Mucosa of stomach (tissue), 1 donor: ENCODE measurements around the gene MGST3.
"Not testable (repeated sequence)": the region's sequence is repeated elsewhere in the genome, so short reads cannot be mapped to it uniquely, and the experiment has no call there.

Source experiments
- H3K27me3 ChIP-seq: one replicate; pipeline ENCODE4 v1.7.0; 2013; ENCODE audit warnings: mild to moderate bottlenecking, low read length; ENCODE audit not compliant: control insufficient read depth, insufficient read depth
- H3K36me3 ChIP-seq: one replicate; pipeline ENCODE4 v1.7.0; 2013; ENCODE audit warnings: low read length; ENCODE audit not compliant: control insufficient read depth, insufficient read depth
- H3K4me1 ChIP-seq: one replicate; pipeline ENCODE4 v1.7.0; 2013; ENCODE audit warnings: mild to moderate bottlenecking, low read length; ENCODE audit not compliant: control insufficient read depth, insufficient read depth
- H3K4me3 ChIP-seq: one replicate; pipeline ENCODE4 v1.7.0; 2013; ENCODE audit warnings: low read length
- H3K9ac ChIP-seq: one replicate; pipeline ENCODE4 v1.7.0; 2013; ENCODE audit warnings: mild to moderate bottlenecking, low read length, moderate library complexity
- H3K9me3 ChIP-seq: one replicate; pipeline ENCODE4 v1.7.0; 2013; ENCODE audit warnings: mild to moderate bottlenecking, low read length, moderate library complexity; ENCODE audit not compliant: control insufficient read depth
- donor health status: Pancreatic carcinoma.

MGST3 gene

DNA sequence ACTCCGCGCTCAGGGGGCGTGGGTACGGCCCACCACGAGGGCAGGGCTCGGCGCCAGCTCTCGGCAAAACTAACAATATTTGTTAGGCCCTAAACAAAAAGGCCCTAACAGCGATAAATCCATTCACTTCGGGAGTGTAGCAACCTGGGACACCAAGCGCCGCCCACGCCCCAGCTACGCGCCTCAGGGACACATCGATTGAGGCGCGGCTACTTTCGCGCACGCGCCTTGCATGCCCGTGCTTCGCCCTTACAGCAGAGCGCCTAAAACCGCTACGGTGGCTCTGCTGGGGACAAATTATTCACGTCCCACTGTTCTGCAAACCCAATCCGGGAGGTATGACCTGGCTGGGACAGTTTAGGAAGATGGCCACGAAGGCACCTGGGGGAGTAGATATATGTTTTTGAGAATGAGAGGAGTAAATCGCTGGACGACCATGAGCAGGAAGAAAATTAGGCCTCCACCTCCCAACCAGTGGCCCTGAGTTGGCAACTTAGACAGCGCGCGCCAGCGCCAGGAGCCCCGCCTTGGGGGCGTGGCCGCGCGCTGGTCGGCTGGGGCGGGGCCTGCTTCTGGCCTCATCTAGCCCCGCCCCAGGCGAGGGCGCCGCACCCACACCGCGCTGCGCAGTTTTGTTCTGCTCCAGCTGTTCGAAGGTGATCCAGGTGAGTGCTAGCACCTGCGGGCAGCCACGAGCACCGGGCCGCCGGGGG lies at the start of gene MGST3:
TSS of gene MGST3 (plus strand) at position 606 of the 713 bp plus-strand sequence. CDS start 18,614 bp downstream, outside the sequence.
- H3K27me3 ChIP-seq: no peaks in the 10 kb centered on the region
- no peaks in the 10 kb centered on the region for H3K9me3 ChIP-seq
- H3K4me1 ChIP-seq: peaks cover 12% of the 10 kb centered on the region
- peak within 1 kb of the TSS; percentile 84 for H3K9ac ChIP-seq
- no peaks in the 10 kb centered on the region for H3K36me3 ChIP-seq
- H3K4me3 ChIP-seq: peak within 1 kb of the TSS; percentile 97

DNA sequence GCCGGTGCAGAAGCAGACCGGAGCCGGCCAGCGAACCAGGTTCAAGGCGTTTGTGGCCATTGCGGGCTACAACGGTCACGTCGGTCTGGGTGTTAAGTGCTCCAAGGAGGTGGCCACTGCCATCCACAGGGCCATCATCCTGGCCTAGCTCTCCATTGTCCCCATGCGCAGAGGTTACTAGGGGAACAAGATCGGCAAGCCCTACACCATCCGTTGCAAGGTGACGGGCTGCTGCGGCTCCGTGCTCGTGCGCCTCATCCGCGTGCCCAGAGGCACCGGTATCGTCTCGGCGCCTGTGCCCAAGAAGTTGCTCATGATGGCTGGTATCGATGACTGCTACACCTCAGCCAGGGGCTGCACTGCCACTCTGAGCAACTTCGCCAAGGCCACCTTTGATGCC lies 49.1 kb upstream of the MGST3 start:
- Histone ChIP-seq H3K36me3 (no peaks in the 10 kb centered on the region), H3K27me3 (no peaks in the 10 kb centered on the region), H3K9ac (no peak overlapping the region), H3K9me3 (no peaks in the 10 kb centered on the region), H3K4me3 (no peak overlapping the region), H3K4me1 (no peaks in the 10 kb centered on the region)

DNA sequence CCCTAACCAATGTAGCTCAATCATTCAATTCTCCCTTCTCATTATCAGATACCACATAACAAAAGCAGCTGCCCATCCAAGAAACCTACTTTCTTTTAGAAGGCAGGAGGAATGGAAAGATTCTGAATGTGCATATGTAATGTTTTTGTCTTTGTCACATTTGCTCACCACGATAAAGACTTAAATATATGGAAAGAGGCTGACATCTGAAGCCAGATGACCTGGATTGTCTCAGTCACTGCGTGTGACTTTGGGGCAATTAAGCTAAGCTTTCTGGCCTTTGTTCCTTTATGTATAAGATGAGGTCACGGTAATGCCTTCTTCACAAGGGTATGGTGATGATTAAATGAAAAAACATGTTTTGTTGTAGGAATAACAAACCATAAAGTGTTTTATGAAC lies 44.6 kb upstream of the MGST3 start:
- Histone ChIP-seq H3K36me3 (no peaks in the 10 kb centered on the region), H3K4me1 (no peaks in the 10 kb centered on the region), H3K4me3 (no peak overlapping the region), H3K27me3 (peaks cover 6% of the 10 kb centered on the region), H3K9ac (no peak overlapping the region), H3K9me3 (no peaks in the 10 kb centered on the region)

DNA sequence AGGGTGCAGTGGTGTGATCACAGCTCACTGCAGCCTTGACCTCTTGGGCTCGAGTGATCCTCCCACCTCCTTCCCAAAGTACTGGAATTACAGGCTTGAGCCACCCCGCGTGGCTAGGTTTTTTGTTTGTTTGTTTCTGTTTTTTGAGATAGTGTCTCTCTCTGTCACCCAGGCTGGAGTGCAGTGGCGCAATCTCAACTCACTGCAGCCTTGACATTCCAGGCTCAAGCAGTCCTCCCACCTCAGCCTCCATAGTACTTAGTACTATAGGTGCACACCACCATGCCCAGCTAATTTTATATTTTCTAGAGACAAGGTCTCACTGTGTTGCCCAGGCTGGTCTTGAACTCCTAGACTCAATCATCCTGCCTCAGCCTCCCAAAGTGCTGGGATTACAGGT lies 39.6 kb upstream of the MGST3 start:
- not testable (repeated sequence) for H3K4me1 ChIP-seq, H3K4me3 ChIP-seq, H3K36me3 ChIP-seq, H3K9me3 ChIP-seq, H3K9ac ChIP-seq
- H3K27me3 ChIP-seq: peaks cover 20% of the 10 kb centered on the region

DNA sequence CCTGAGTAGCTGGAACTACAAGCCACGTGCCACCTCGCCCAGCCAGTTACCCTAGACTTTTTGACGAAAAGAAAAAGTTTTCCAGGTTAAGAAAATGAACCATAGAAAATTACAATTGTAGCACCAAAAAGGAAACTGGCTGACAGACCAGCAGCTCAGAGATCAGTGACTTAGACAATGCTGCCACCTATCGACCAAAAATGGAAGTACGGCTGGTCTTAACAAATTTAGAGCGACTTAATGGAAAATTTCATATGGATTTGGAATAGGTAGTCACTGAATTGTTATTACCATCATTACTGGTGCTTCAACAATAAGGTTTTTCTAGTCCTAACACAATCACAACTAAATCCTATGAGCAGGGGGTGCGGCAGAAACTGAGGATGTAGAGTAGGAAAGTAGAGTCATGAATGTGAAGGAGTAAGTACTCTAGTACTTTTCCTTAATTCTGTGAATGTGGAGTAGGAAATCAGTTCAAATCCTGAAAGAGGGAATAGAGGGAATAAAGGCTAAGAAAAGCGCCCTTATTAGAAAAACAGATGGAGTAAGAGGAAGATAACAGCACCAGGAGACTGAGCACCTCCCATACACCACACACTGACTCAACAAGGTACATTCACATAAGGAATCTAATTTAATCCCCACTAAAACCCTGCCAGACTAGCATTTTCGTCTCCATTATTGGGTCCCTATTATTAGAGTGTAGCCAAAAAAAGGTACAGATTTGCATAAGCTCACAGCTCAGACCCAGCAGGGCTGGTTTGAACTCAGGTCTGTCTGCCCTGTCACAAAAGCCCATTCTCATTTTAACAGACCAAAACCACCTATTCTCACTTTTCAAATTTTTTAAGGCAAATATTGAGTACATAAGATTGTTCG lies 37.9 kb upstream of the MGST3 start:
- no peak overlapping the region for H3K9ac ChIP-seq
- peaks cover 4% of the 10 kb centered on the region for H3K4me1 ChIP-seq
- H3K9me3 ChIP-seq: no peaks in the 10 kb centered on the region
- no peak overlapping the region for H3K4me3 ChIP-seq
- H3K36me3 ChIP-seq: no peaks in the 10 kb centered on the region
- peaks cover 14% of the 10 kb centered on the region for H3K27me3 ChIP-seq

DNA sequence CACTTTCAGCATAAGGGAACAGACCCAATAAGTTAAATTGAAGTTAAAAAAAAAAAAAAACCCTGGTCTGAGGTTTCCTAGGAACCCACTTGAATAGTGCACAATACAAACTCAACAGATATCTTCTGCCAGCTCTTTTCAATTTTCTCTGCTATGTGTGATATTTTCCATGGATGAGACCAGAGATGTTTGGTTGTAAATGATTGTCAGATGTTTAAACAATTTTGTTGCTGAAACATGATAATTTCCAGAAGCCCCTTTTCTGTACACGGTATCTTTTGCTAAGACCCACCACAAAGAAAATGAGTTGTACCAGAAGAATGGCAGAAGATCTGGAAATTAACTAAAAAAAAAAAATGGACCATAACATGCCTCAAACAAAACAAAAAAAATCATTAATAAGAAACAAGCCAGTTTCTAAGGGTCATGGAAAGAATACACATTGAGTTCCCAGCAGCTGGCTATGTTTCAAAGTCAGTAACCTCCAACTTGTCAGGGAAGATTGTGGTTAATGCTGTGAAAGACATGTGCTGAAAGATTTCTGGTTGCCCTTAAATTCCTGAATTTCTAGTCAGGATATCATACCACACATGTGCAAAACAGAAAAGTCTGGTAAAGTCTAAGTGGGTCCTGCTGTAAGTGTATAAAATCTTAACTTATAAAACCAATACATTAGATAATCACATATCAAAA lies 35.6 kb upstream of the MGST3 start:
- H3K9ac ChIP-seq: no peak overlapping the region
- H3K4me3 ChIP-seq: no peak overlapping the region
- H3K27me3 ChIP-seq: peaks cover 14% of the 10 kb centered on the region
- H3K9me3 ChIP-seq: no peaks in the 10 kb centered on the region
- no peaks in the 10 kb centered on the region for H3K36me3 ChIP-seq
- peaks cover 4% of the 10 kb centered on the region for H3K4me1 ChIP-seq

DNA sequence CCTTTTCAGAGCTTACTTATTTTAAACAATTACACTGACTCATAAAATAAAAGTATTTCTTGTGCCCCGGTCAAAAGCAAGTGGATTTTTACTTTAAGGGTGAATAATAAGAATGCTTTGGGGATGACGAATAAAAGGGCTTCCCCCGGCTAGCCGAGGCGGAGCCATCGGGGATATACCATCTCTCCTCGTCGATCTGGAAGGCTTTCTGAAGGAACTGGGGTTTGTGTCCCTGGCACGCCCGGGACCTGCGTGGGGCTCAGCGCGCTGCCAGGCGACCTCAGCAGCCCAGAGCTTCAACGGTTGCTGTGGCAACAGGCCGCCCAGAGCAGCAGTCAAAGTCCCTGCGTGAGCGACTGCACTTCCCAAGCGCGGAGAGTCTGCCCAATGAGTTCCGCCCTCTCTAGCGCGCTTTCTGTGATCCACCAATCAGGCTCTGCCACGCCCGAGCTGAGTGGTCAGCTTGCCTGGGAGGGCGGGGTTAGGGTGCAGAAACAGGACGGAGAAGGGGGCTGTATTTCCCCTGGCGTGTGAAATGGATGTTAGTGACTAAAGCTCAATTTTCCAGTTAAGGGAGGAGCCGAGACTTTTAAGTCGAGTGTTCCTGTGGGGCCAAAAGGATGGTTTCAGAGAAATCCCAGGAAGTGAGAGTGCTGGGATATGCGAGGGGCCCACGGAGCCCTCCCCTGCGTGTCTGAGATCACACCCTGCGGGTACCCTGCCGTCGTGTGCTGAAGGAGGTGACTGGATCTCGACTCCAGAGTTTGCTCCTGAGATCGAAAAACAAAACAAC lies 33.0 kb upstream of the MGST3 start:
- Histone ChIP-seq H3K4me3 (peak overlapping the region; percentile 66), H3K27me3 (peaks cover 14% of the 10 kb centered on the region), H3K9me3 (no peaks in the 10 kb centered on the region), H3K9ac (peak overlapping the region; percentile 91), H3K36me3 (no peaks in the 10 kb centered on the region), H3K4me1 (peaks cover 8% of the 10 kb centered on the region)

DNA sequence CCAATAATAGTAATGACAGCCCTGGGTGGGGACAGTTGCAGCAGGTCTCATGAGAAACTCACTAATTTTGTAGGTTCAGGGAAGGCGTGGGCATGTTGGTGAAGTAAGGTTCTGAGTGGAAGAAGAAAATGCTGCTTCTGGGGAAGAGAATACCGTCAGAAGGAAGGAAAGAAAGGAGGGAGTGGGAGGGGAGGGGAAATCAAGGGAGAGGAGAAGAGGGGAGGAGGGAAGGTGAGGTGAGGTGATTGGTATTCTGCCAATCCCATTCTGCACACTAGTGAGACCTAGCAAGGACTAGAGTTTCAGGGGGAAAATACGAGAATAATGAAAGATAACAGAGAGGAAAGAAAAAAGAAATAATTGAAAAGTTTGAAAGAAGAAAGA lies 32.4 kb upstream of the MGST3 start:
- no peaks in the 10 kb centered on the region for H3K9me3 ChIP-seq
- H3K27me3 ChIP-seq: peaks cover 9% of the 10 kb centered on the region
- peaks cover 8% of the 10 kb centered on the region for H3K4me1 ChIP-seq
- no peaks in the 10 kb centered on the region for H3K36me3 ChIP-seq
- H3K9ac ChIP-seq: peak overlapping the region; percentile 91
- peak overlapping the region; percentile 66 for H3K4me3 ChIP-seq

DNA sequence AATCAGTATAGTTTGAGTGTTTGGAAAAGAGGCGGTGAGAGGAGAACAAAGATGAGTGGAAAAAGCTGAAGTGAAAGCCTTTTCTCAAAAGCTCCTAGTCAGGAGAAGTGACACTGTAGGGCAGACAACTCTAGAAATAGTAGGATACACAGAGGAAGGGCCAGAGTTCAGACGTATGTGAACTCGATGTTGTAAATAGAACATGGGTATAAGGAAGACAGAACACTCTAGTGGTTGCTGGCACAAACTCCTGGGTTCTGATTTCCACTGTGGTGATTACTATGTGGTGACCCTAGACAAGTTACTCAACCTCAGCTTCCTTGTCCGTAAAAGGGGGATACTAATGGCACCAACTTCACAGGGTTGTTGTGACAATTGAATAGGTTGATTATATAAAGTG lies 30.2 kb upstream of the MGST3 start:
- no peaks in the 10 kb centered on the region for H3K27me3 ChIP-seq
- H3K36me3 ChIP-seq: no peaks in the 10 kb centered on the region
- H3K4me1 ChIP-seq: peaks cover 8% of the 10 kb centered on the region
- H3K9ac ChIP-seq: peak overlapping the region; percentile 10
- H3K4me3 ChIP-seq: no peak overlapping the region
- no peaks in the 10 kb centered on the region for H3K9me3 ChIP-seq

DNA sequence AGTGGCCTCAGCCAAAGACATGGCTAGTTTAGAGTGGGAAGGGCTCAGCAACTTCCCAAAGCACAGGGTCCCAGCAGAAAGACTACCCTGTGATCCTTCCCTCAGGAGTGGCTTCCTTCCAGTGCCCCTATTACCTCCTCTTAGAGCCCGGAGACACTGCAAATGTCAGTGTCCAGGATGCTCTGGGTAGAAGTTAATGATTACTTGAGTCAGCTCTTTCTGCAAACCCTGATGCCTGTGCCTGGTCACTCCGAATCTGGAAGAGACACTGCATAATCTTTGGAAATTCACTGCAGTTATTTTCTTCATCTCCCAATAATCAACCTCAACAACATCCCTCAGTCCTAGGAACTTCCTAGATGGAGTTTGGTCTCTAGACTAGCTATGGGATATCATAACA lies 27.2 kb upstream of the MGST3 start:
- peaks cover 4% of the 10 kb centered on the region for H3K4me1 ChIP-seq
- no peak overlapping the region for H3K4me3 ChIP-seq
- H3K9me3 ChIP-seq: no peaks in the 10 kb centered on the region
- no peak overlapping the region for H3K9ac ChIP-seq
- no peaks in the 10 kb centered on the region for H3K36me3 ChIP-seq
- H3K27me3 ChIP-seq: no peaks in the 10 kb centered on the region

DNA sequence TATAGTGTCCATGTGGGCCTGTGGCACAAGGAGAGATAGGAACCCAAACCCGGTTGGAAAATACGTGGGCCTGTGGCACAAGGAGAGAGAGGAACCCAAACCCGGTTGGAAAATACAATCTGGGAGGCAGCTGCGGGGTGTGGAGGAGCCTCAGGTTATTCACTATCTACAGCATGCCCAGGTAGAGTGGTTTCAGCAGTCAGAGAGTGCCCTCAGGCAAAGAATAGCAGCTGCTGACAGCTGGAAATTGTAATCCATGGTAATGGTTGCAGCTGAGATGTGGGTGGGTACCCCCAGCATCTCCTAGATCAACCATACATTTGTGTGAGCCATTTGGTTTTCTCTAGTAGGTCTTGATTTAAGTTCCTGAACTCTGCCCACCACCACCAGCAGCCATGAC lies 25.8 kb upstream of the MGST3 start:
- Histone ChIP-seq H3K4me3 (no peak overlapping the region), H3K4me1 (peaks cover 4% of the 10 kb centered on the region), H3K9ac (no peak overlapping the region), H3K27me3 (no peaks in the 10 kb centered on the region), H3K36me3 (no peaks in the 10 kb centered on the region), H3K9me3 (no peaks in the 10 kb centered on the region)
